ENCODE results near the gene SDR42E2. TPM values are rescaled to one million over a fixed set of nuclear protein-coding genes. Genes with fewer than 3 reads are reported as not detected.
A peak's percentile ranks its signal among the peaks of the same experiment; 100 is the strongest.

SDR42E2 gene
- total and polyA plus RNA-seq, 2 donors (not counting 1 experiment from before 2014, with no cell fraction given): 0.12 to 0.62 TPM

DNA sequence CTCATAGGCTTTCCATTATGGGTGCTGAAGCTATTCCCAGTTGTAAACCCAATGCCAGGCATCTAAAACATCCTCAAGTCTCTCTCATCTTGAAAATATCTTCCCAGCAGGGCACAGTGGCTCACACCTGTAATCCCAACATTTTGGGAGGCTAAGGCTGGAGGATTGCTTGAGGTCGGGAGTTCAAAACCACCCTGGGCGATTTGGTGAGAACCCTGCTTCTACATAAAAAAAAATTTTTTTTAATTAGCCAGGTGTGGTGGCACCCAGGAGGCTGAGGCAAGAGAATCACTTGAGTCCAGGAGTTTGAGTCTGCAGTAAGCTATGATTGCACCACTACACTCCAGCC is 30.7 kb downstream of the SDR42E2 start:
- POLR2A ChIA-PET: interaction anchor here (4.7 to 5.0 kb wide), 2 partner anchors 13 to 103 kb away, joined by 15 to 28 read pairs; partner anchors contain the start of genes EEF2K and POLR3E
- Mint-ChIP-seq H3K9me3 (ENCODE audit: insufficient read depth) (peaks cover 7% of the 10 kb centered on the region), H3K27ac (peak overlapping the region; percentile 96), H3K27me3 (peaks cover 3% of the 10 kb centered on the region), H3K4me3 (peak overlapping the region; percentile 79), H3K4me1 (peaks cover 64% of the 10 kb centered on the region)
- Histone ChIP-seq H2AFZ (ENCODE audit: insufficient read depth, low read depth, low read length, poor library complexity, severe bottlenecking) (no peak overlapping the region), H3K4me3 (ENCODE audit: control extremely low read depth in 1 of 5, extremely low read depth in 1 of 5, insufficient read depth in 1 of 5, low read depth in 2 of 5, low read length in 4 of 5) (no peak overlapping the region), H3K27me3 (replicated peaks in 1 of 4; ENCODE audit: control extremely low read depth in 1 of 4, control insufficient read depth in 3 of 4, insufficient read depth in 4 of 4, low read length in 3 of 4) (no peaks in the 10 kb centered on the region), H3K4me2 (replicated peaks; ENCODE audit: low read depth, low read length, poor library complexity, severe bottlenecking) (peak overlapping the region; percentile 88), H4K20me1 (ENCODE audit: control insufficient read depth, insufficient read depth, low read length, poor library complexity, severe bottlenecking) (no peaks in the 10 kb centered on the region), H3K79me2 (ENCODE audit: control insufficient read depth, insufficient read depth, low read length) (no peaks in the 10 kb centered on the region), H3K36me3 (replicated peaks in 1 of 2; ENCODE audit: control extremely low read depth in 1 of 2, control insufficient read depth in 1 of 2, extremely low read depth in 1 of 2, insufficient read depth in 2 of 2, low read length in 1 of 2) (no peaks in the 10 kb centered on the region), H3K4me1 (ENCODE audit: control insufficient read depth in 2 of 2, insufficient read depth in 2 of 2, low read length in 2 of 2) (peaks cover 46 to 50% of the 10 kb centered on the region in 2 donors), H3K9me3 (ENCODE audit: control extremely low read depth in 1 of 3, control insufficient read depth in 2 of 3, insufficient read depth in 1 of 3, low read length in 2 of 3) (peaks cover 0 to 4% (median 0%) of the 10 kb centered on the region in 3 donors), H3K27ac (ENCODE audit: low read length in 2 of 2) (peak overlapping the region; percentile 96 to 100), H3K9ac (ENCODE audit: low read length) (no peak overlapping the region)
- no CpG with 5 or more reads among the region's 2 CpGs for WGBS (ENCODE audit: insufficient coverage)
- TF ChIP-seq EZH2 (IDR thresholded peaks at IDR 0.05; ENCODE audit: borderline replicate concordance, insufficient read depth, low read depth, low read length, poor library complexity, severe bottlenecking): no peak
- TF ChIP-seq, protein P1, sequence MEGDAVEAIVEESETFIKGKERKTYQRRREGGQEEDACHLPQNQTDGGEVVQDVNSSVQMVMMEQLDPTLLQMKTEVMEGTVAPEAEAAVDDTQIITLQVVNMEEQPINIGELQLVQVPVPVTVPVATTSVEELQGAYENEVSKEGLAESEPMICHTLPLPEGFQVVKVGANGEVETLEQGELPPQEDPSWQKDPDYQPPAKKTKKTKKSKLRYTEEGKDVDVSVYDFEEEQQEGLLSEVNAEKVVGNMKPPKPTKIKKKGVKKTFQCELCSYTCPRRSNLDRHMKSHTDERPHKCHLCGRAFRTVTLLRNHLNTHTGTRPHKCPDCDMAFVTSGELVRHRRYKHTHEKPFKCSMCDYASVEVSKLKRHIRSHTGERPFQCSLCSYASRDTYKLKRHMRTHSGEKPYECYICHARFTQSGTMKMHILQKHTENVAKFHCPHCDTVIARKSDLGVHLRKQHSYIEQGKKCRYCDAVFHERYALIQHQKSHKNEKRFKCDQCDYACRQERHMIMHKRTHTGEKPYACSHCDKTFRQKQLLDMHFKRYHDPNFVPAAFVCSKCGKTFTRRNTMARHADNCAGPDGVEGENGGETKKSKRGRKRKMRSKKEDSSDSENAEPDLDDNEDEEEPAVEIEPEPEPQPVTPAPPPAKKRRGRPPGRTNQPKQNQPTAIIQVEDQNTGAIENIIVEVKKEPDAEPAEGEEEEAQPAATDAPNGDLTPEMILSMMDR (IDR thresholded peaks at IDR 0.05): no peak
- DNase-seq (no peak), ATAC-seq (ENCODE audit: low read depth) (no peak)
- intact Hi-C loops (cut with micrococcal nuclease): loop anchor here (5.0 to 10.0 kb wide), 3 partner anchors 368 to 1288 kb away; partner anchors contain the start of genes DCUN1D3 and LYRM1
- CTCF ChIA-PET: interaction anchor here (2.7 to 7.0 kb wide), 2 partner anchors 12 to 106 kb away, joined by 27 to 89 read pairs; partner anchors contain the start of genes EEF2K and POLR3E

DNA sequence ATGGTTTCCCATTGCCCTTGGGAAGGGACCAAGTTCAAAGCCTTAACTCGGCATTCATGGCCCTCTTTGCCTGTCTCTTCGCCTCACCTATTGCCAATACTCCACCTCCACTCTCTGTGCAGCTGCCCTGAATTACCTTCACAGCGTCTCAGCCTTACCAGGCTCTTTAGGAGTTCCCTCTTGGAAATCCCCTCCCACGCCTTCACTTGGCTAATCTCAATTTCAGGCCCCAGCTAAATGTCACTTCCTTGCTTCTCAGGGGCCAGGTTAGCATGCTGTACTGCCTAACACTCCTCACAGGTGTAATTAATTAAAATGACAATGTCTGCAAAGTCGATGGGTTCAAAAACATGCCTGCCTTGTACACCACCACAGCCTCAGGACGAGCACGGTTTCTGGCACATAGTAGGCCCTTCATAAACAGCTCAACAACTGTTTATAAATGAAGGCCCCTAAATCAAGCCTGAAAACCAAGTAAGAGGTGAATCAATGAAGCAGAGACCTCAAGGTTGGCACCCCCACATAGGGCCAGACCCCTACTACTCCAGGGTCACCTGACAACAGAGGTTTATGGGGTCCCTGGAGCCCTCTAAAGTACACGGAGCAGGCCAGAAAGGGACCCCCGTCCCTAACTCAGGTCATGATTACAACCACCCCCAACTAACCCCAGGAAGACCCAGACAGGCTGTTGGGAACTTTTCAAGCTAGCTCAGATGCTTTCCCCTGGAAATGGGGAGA is 32.6 kb downstream of the SDR42E2 start:
- ChIA-PET POLR2A (interaction anchor here (1.5 kb wide), 1 partner anchor 12 kb away, joined by 4 read pairs; no protein-coding TSS in a partner anchor), CTCF (interaction anchor here (1.1 to 2.6 kb wide), 5 partner anchors 8 to 106 kb away, joined by 5 to 21 read pairs (median 6); partner anchors contain the start of genes EEF2K and POLR3E)
- intact Hi-C loops (cut with micrococcal nuclease): loop anchor here (1.0 to 10.0 kb wide), 5 partner anchors 102 to 1290 kb away; partner anchors contain the start of genes CDR2, DCUN1D3, LYRM1 and POLR3E
- Histone ChIP-seq H4K20me1 (ENCODE audit: control insufficient read depth, insufficient read depth, low read length, poor library complexity, severe bottlenecking) (no peaks in the 10 kb centered on the region), H2AFZ (ENCODE audit: insufficient read depth, low read depth, low read length, poor library complexity, severe bottlenecking) (no peak overlapping the region), H3K4me1 (ENCODE audit: control insufficient read depth in 2 of 2, insufficient read depth in 2 of 2, low read length in 2 of 2) (peaks cover 29 to 46% of the 10 kb centered on the region in 2 donors), H3K9ac (ENCODE audit: low read length) (peak overlapping the region; percentile 73), H3K4me2 (replicated peaks; ENCODE audit: low read depth, low read length, poor library complexity, severe bottlenecking) (peak overlapping the region; percentile 97), H3K4me3 (ENCODE audit: control extremely low read depth in 1 of 5, extremely low read depth in 1 of 5, insufficient read depth in 1 of 5, low read depth in 2 of 5, low read length in 4 of 5) (peak overlapping the region in 3 of 5 experiments; percentile 51 to 83 (median 69)), H3K27ac (ENCODE audit: low read length in 2 of 2) (peak overlapping the region; percentile 68 to 81), H3K9me3 (ENCODE audit: control extremely low read depth in 1 of 3, control insufficient read depth in 2 of 3, insufficient read depth in 1 of 3, low read length in 2 of 3) (peaks cover 0 to 4% (median 0%) of the 10 kb centered on the region in 3 donors), H3K36me3 (replicated peaks in 1 of 2; ENCODE audit: control extremely low read depth in 1 of 2, control insufficient read depth in 1 of 2, extremely low read depth in 1 of 2, insufficient read depth in 2 of 2, low read length in 1 of 2) (no peaks in the 10 kb centered on the region), H3K27me3 (replicated peaks in 1 of 4; ENCODE audit: control extremely low read depth in 1 of 4, control insufficient read depth in 3 of 4, insufficient read depth in 4 of 4, low read length in 3 of 4) (no peaks in the 10 kb centered on the region), H3K79me2 (ENCODE audit: control insufficient read depth, insufficient read depth, low read length) (no peaks in the 10 kb centered on the region)
- H3K27me3 Mint-ChIP-seq: peaks cover 3% of the 10 kb centered on the region
- peak overlapping the region; percentile 100 for H3K27ac Mint-ChIP-seq
- WGBS (ENCODE audit: insufficient coverage): 74% methylated on average over 6 of the region's 9 CpGs
- TF ChIP-seq, protein P1 (IDR thresholded peaks at IDR 0.05): no peak
- TF ChIP-seq EZH2 (IDR thresholded peaks at IDR 0.05; ENCODE audit: borderline replicate concordance, insufficient read depth, low read depth, low read length, poor library complexity, severe bottlenecking): no peak
- H3K4me1 Mint-ChIP-seq: peaks cover 55% of the 10 kb centered on the region
- peaks cover 7% of the 10 kb centered on the region for H3K9me3 Mint-ChIP-seq (ENCODE audit: insufficient read depth)
- DNase-seq (peak; percentile 84), ATAC-seq (ENCODE audit: low read depth) (no peak)
- peak overlapping the region; percentile 97 for H3K4me3 Mint-ChIP-seq
